ENCODE measurements around the gene NGF. TPM values are rescaled to one million over a fixed set of nuclear protein-coding genes. Genes with fewer than 3 reads are reported as not detected.

NGF gene
- total and polyA plus RNA-seq, 2 of the 4 experiments (the other 2 are of a cell fraction), result 12.5 to 21.7 TPM

GRCh38 chr1:115364780-115365155 is 26.7 kb upstream of the NGF start:
- peak overlapping the region; percentile 69 for H3K4me2 ChIP-seq (ENCODE audit: low read depth, low read length)

More at GRCh38 chr1:115364780-115365155, 26.7 kb upstream of the NGF start:
- Histone ChIP-seq H3K18ac (ENCODE audit: low read depth, low read length) (peak overlapping the region; percentile 66), H3K4me3 (ENCODE audit: insufficient read depth, low read depth, low read length) (no peak overlapping the region), H3K4ac (ENCODE audit: low read depth, low read length) (peak overlapping the region; percentile 94), H2AK9ac (replicated peaks; ENCODE audit: low read depth, low read length, poor library complexity) (no peak overlapping the region), H4K5ac (ENCODE audit: low read depth, low read length) (peak overlapping the region; percentile 40), H3K27me3 (ENCODE audit: control insufficient read depth, insufficient read depth, low read length) (no peaks in the 10 kb centered on the region), H3K9me1 (ENCODE audit: insufficient read depth, low read length) (peaks cover 11% of the 10 kb centered on the region), H4K8ac (ENCODE audit: low read depth in 2 of 2, low read length in 2 of 2) (peak overlapping the region in 1 of 2 experiments; percentile 64; a peak in 2 of 4 replicates), H4K20me1 (ENCODE audit: insufficient read depth, low read length) (no peaks in the 10 kb centered on the region), H3K4me1 (ENCODE audit: control insufficient read depth, insufficient read depth, low read length) (peaks cover 15% of the 10 kb centered on the region), H3K14ac (replicated peaks; ENCODE audit: low read depth, low read length) (peak overlapping the region; percentile 74), H2BK120ac (ENCODE audit: low read depth, low read length) (peak overlapping the region; percentile 93), H3K27ac (ENCODE audit: insufficient read depth, low read length) (peak overlapping the region; percentile 18; the same call in 1 of the 2 replicates), H2BK15ac (ENCODE audit: low read depth, low read length) (peak overlapping the region; percentile 72; the same call in 2 of the 3 replicates), H3K9ac (ENCODE audit: low read depth, low read length) (no peak overlapping the region), H2AFZ (replicated peaks; ENCODE audit: low read length, poor library complexity) (peak overlapping the region; percentile 44), H2BK20ac (ENCODE audit: low read depth, low read length) (peak overlapping the region; percentile 91), H3K36me3 (ENCODE audit: control insufficient read depth, insufficient read depth, low read length) (no peaks in the 10 kb centered on the region), H4K91ac (ENCODE audit: insufficient read depth, low read depth, low read length) (peak overlapping the region; percentile 81), H2BK5ac (ENCODE audit: low read depth, low read length, poor library complexity, severe bottlenecking) (peak overlapping the region; percentile 44), H3K9me3 (ENCODE audit: control insufficient read depth, insufficient read depth, low read length) (no peaks in the 10 kb centered on the region; the same call in 1 of the 2 replicates), H3K79me1 (ENCODE audit: low read depth in 1 of 2, low read length in 2 of 2) (no peaks in the 10 kb centered on the region), H3K23ac (ENCODE audit: low read depth, low read length) (peak overlapping the region; percentile 19; the same call in 1 of the 2 replicates), H2AK5ac (ENCODE audit: low read depth, low read length) (peak overlapping the region; percentile 73), H3K56ac (ENCODE audit: extremely low read depth, insufficient read depth, low read length) (no peak overlapping the region)
- in situ Hi-C loops (cut with MboI; ENCODE audit: low sequenced_read_pairs) (no loop called here), dilution Hi-C loops (cut with HindIII; ENCODE audit: low sequenced_read_pairs, unreplicated experiment) (no loop called here), intact Hi-C loops (cut with micrococcal nuclease) (no loop called here)
- ChIA-PET POLR2A (ENCODE audit: unreplicated experiment) (no interaction called here), CTCF (interaction anchor here (1.6 kb wide), 1 partner anchor 32 kb away, joined by 3 read pairs; no protein-coding TSS in a partner anchor)
- no peak for TF ChIP-seq MAFK (IDR thresholded peaks at IDR 0.05; ENCODE audit: low read depth, low read length)
- no TSS peak for BruUV-seq (replicated peaks)
- DNase-seq (no peak), ATAC-seq (ENCODE audit: low read depth) (no peak)
- no CpG with 5 or more reads among the region's 2 CpGs for WGBS, 2 experiments (ENCODE audit: extremely low coverage in 2 of 2, insufficient read length in 1 of 2)

All from IMR-90 (cell line).